GM18870 (cell line): ENCODE measurements around the gene NECTIN1.
A peak's percentile ranks its signal among the peaks of the same experiment; 100 is the strongest.

ENCODE experiments used
- ATAC-seq: cut with Tn5 transposase; IDR thresholded peaks from one replicate; pipeline ENCODE4 v1.9.1; 2021; ENCODE audit warnings: moderate library complexity; ENCODE audit not compliant: unreplicated experiment

The NECTIN1 gene, protein sequence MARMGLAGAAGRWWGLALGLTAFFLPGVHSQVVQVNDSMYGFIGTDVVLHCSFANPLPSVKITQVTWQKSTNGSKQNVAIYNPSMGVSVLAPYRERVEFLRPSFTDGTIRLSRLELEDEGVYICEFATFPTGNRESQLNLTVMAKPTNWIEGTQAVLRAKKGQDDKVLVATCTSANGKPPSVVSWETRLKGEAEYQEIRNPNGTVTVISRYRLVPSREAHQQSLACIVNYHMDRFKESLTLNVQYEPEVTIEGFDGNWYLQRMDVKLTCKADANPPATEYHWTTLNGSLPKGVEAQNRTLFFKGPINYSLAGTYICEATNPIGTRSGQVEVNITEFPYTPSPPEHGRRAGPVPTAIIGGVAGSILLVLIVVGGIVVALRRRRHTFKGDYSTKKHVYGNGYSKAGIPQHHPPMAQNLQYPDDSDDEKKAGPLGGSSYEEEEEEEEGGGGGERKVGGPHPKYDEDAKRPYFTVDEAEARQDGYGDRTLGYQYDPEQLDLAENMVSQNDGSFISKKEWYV

DNA sequence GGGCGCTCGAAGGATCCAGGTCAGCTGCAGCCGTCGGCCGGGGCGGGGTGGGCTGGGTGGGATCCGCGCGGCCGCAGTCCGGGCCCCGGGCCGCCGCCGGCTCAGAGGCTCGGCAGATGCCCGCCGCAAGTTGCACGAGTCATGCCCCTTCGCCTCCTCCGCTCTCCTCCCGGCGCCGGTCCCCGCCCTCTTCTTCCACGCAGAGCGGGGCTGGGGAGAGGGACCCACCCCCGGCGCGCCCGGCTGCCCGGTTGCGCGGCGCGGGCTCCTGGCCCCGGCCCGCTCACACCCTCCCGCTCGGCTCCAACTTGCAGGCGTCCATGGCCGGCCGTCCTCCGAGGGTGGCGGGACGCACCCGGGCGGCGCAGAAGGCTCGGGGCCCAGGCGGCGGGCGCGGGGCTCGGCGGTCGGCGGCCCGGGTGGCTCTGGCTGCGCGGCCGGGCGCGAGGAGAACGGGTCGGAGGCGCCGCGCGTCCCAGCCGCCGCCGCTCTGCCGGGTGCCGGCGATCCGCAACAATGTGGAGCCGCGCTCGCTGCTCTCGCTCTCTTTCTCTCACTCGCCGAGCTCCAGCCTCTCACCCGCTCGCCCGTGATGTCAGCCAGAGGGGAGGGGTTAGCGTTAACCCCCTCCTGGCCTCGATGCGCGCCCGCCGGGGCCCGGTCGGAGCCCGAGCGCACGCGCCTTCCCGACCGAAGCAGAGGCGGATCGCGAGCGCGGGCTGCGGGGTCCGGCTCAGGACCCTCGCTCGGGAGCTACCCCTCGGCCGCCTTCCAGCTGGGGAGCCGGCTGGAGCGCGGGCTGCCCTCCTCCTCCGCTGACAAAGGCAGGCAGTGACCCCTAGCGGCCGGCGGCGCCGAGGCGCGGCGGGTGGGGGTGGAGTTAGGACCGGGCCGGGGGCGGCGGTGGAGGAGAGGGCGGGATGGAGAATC lies at the start of gene NECTIN1:
TSS of gene NECTIN1 (minus strand) at position 550 of the 930 bp plus-strand sequence. CDS start 647 bp downstream, outside the sequence.
- peak; percentile 66 for ATAC-seq

DNA sequence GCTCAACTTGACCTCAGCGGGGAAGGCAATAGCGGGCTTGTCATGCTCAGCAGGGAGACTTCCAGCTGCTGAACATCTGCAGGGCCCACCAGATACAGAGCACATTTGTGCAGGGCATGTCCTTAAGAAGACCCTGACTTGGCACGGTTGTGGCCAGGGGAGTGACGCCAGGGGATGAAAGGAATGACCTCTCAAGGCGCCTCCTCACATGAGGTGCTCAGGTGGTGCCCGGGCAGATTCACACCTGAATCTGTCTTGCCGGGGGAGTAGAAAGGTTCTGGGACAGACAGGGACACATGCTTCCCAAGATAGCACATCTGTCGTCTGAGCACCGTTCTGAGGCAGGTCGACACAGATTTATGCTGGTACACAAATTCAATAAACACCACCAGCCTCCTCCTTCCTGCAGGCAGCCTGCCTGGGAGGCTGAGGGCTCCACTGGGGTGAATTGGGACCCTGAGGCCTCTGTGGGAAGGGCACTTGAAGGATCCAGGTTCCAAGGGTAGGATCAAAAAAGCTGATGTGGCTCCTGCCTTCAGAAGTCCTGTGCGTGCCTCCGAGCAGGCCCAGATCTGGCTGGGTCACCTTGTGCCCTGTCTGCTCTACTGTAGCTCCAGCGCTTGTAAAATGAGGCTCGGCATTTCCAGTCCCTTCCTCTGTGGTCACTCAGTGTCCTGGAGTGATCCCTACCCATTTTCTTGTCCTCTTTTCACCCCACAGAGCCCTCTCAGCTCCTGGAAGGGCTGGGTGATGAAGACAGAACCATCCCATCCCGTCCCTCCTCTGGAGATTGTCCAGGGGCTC lies 49.6 kb upstream of the NECTIN1 start:
- no peak for ATAC-seq

DNA sequence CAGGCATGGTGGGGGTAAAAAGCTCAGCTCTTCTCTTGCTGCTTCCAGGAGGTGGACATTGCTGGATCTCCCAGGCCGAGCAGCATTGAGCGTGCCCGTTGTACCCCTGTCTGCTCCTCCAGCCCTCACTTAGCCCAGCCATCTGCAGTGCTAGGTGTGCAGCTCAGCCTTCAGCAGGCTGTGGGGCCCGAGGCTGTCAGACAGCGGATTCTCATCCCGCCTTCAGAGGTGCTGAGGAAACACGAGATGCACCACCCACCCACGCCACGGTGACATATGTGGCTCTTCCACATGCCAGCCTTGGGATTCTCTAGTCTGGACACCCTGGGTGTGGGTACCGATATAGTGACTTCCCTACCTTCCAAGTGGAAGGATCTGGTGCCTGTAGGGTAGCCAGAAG lies 48.9 kb upstream of the NECTIN1 start:
- ATAC-seq: no peak

DNA sequence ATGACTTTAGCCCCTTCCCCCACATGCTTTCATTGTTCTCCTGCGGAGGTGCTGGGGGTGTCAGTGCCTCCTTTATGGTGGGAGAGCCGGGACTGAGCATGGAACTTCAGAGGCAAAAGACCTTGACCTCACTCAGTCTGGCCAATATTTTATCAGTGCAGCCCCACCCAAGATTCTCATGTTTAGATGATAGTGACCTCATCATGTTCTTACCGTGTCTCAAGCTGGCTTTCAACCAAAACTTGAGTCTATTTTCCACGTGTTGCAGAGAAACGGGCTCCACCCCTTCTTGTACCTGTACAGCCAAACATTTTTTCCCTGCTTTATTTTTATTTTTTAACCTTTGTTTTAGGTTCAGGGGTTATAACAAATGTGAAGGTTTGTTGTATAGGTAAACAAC lies 47.7 kb upstream of the NECTIN1 start:
- no peak for ATAC-seq

DNA sequence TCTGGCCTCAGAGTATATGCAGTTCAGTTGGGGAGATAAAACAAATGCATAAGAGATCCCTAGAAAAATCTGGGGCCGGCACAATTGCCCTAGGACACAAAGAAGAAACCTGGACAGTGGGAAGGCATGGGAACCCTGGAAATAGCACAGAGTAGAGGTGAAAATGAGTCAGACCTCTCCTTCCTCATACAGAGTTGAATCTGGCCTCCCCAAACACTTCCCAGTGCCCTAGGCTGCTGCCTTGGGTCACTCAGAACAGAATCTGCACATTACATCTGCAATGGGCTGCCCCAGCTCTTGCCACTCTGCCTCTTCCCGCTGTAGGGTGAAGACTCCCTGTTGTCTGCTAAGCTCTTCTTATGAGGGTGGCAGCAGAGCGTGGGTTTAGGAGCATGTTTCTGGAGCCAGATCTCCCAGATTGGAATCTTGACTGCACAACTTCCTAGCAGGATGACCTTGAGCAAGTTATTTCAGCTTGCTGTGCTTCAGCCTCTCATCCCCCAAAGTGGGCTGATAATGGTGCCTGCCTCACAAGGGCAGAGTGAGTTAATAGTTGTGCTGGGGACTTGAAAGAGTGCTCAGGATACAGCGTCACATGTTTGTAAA lies 47.1 kb upstream of the NECTIN1 start:
- ATAC-seq: no peak

DNA sequence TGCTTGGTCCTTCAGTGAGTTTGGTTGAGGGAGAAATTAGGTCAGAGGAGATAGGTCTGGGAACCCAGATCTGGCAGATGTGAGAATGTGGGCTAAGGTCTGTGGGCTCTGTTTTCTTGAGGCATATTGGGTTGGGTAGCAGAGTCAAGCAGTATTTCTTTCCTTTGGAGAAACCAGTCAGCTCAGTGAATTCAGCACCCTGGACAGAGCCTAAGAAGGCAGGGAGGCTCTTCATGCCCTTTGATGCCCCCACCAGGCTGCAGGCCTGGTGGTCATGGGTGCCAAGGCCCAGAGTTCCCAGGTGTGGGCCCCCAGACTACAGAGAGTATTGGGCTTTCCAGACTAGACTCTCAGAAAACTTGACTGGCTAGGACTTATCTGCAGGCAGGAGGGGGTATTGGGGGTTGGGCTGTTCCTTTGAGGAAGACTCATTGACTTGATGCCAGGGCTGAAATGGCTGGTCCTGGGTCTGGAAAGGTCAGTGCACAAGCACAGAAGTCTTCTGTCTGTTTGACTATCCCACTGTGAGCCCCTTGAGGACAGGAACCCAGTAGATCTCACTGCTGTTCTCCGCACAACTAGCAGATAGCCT lies 45.3 kb upstream of the NECTIN1 start:
- ATAC-seq: no peak

DNA sequence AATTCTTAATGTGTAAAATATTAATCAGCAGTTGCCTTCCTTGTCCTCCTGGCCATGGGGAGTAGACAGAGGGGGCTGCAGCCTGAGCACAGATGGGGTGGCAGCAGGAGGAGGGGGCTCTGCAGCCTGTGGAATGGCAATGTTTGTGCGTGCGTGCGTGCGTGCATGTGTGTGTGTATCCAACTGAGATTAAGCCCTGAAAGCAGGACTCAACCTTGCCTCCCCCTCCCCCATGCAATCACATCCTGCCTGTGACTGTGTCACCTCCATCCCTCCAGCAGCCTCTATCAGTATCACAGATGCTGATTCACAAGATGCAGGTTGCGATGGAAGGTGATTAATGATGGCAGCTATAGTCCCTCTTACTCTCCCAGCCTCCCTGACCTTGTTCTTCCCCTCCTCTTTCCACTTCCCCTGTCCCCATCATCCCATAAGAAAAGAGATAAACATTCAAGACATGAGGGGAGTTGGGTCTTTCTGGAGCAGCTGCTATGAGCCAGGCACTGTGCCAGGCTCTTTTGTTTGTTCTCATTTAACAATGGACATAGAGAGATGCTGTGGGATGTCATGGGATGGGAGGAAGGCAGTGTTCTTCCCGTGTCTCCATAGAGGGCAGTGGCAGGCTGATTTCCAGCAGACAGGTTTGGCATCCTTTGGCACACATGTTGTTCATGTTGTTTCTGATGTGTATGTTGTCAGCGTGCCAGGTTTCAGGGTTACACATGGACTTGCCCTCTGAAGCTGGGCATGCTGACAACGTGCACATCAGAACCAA lies 43.8 kb upstream of the NECTIN1 start:
- ATAC-seq: no peak

DNA sequence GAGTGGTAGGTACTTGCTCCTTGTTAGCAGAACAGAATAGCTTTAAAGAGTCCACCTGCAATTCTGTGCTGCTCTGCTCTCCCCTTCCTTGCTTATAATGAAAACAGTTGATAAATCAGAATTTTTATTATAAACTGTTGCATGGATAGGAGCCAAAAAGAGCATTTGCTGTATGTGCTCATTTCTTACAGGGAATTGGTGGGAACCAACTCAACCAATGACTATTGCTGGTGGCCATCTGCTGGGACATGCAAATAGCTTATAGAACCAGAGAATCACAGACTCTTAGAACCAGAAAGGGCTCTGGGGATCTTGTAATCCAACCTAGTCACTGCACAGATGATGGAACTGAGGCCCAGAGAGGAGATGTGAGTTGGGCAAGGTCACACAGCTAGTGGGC lies 43.1 kb upstream of the NECTIN1 start:
- ATAC-seq: no peak

DNA sequence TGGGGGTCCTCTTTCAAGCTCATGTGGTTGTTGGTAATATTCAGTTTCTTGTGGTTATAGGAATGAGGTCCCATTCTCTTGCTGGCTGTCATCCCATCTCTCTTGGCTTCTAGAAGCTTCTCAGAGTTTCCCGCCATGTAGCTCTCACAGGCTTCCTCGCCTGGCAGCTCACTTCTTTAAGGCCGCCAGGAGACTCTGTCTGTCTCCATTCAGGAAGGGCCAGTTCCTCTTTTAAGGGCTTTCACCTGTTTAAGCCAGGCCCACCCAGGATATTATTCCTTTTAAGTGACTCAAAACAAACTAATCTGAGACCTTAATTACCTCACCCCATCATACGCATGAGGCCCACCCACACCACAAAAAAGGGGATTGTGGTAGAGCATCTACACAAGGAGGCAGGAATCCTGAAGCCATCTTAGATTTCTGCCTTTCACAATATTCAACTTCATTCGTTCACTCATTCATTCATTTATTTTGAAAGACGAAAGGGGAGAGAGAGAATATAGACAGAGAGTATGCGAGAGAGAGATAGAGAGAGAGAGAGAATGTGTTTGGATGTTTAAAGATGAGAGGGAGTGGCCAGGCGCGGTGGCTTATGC lies 42.3 kb upstream of the NECTIN1 start:
- ATAC-seq: no peak

DNA sequence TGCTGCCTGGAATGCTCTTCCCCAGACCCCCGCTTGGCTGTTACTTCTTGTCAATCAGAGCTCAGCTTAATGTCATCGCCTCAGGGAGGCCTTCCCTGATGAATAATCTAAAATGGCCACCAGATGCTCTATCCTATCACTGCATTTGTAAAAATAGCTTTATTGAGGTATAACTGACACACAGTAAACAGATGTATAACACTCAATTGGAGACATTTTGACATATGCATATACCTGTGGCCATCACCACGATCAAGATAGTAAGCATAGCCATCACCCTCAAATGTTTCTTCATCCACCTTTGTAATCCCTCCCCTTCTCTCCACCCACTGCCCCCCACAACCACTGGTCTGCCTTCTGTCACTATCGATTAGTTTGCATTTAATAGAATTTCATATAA lies 36.6 kb upstream of the NECTIN1 start:
- ATAC-seq: no peak

DNA sequence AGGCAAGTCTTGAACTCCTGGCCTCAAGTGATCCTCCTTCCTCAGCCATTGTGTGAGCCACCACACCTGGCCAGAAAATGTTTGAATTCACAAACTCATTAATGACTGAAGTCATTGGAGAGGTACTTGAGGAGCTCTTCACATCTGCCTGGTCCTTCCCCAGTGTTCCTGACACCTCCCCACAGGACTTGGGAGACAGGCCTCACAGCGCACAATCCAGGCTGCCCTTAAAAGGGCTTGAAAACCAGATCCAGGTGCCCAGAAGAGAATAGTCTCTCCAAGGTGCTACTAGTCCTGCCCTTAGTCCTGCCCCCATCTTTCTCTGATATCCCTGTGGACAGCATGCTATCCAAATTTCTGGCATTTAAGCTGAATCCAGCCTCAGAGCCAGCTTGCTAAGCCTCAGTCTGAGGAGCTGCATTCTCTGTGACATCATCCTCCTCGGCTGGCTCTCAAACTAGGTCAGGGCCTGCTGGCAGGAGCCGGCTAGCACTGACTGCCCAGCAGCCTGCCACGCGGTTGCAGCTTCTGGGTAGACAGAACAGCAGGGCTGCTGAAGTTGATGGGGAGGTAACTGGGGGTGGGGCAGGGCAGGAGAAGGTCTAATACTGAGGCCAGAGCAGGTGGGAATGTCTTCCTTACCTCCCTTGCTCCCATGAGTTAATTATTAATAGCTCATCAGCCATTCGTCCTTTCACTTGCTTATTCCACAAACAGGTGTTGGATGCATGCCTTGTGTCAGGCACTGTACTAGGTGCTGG lies 35.3 kb upstream of the NECTIN1 start:
- no peak for ATAC-seq

DNA sequence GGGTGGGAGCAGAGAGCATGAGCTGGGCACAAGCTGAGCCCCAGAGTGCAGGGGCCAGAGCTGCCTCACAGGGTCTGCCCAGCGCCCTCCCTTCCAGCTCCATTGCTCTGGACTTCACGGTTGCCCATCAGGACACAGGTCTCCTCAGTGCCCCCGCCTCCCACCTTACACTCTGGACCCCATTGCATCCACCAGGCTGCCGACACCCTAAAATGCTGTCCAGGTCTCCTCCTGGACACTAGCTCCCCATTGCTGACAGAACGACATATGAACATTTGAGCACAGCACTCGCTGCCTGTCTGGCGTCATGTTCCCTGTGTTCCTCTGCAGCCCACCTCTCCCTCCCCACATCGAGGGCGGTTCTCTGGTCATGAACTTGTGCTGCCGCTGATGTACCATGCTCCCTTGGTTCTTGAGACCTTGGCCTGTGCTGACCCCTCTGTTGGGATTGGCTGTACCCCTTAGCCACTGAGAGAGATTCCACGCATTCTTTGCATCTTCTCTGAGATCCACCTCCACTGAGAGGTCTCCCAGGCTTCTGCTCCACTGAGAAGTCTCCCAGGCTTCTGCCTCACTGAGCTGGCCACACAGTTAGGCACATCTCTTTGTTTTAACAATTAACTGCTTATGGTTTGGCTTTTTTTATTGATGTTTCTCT lies 34.2 kb upstream of the NECTIN1 start:
- ATAC-seq: no peak

DNA sequence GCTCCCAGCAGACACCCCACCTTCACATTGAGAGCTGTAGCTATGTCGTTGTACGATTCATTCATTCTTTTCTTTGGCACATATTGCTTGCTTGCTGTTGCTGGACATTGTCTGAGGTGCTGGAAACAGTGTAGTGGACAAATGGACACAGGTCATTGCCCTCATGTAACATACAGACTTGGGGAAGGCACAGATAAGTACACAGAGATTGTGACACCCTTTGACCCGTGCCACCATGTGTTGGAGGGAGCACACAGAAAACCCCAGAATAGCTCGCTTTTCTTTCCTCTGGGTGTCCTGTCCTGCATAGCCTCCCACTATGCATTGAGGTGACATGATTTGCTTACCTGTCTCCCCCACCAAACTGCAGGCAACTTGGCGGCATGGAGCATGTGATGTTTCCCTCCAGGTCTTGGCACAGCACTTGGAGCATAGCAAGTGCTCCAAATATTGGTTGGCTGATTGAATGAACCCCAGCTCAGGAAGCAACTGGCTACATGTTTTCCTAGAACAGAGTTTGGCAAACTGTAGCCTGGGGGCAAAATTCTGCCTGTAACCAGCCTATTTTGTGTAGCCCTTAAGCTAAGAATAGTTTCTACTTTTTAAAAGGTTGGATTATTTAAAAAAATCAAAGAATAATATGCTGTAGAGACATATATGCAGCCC lies 30.9 kb upstream of the NECTIN1 start:
- ATAC-seq: no peak

DNA sequence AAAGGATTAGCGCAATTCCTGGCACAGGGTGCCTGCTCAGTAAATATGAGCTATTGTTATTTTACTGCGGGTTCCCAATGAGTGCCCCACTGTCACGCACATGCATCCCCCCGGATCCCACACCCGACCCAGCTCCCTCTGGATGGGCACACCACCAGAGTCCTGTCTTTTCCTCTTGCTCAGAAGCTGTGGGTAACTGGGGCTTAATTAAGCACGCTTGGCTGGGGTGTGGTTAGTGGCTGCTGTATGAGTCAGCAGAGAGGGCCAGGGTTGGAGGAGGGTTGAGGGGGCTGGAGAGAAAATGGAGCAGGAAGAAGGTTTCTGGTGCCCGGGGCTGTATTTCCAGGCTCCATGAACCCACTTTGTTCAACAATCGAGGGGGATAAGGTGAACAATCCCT lies 30.3 kb upstream of the NECTIN1 start:
- no peak for ATAC-seq

DNA sequence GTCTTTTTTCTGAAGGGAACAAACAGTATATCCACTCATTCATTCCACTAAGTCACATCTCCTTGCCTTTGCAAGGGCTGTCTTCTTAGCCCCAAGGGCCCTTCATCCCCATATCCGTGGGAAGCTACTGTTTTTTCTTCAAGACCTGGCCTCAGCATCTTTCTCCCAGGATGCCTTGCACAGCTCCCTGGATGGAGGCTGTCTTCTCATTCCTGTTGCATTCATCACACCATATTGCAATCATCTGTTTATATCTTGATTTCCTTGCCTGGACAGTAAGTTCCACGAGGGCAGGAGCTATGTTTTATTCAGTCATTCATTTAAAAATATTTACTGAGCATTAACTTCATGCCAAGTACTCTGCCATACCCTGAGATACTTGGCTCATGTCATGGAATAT lies 29.3 kb upstream of the NECTIN1 start:
- no peak for ATAC-seq

DNA sequence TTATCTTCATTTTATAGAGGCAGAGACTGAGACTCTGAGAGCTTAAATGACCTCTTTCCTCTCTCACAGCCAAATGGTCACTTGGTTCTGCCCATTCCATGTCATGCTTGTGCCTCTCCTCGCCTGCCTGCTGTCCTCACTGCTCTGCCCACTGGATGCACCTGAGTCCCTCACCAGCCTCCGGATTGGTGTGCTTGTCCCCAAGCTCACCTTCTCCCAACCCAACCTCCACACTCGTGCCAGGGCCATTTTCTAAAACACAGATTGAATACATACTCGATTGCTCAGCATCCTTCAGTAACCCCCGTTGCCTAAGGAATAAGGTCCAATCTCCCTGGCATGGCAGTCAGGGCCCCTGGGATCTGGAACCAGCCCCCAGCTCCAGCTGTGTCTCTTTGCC lies 28.4 kb upstream of the NECTIN1 start:
- ATAC-seq: no peak

DNA sequence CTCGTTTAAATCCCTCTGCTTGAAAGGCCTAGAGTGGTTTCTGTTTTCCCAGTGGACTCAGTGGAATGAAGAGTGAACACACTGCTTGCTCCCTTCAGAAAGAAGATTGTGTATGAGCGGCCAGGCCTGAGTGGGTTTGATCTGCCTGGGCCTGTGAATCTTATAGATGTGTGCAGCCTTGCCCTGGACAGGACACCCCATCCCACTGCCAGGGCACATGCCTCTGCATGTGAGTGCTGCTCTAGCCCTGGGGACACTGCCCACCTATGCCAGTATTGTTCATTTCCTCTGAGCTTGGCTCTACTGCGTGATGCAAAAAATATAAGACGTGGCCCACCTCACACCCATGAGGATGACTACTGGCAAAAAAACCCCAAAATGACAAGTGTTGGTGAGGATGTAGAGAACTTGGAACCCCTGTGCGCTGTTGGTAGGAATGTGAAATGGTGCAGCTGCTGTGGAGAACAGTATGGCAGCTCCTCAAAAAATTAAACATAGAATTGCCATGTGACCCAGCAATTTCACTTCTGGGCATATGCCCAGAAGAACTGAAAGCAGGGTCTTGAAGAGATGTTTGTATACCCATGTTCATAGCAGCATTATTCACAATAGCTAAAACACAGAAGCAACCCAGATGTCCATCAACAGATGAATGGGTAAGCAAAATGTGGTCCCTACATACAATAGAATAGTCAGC lies 27.3 kb upstream of the NECTIN1 start:
- no peak for ATAC-seq
